Muscle of leg (tissue), 11 donors: ENCODE data around the gene CD99L2. TPM values are rescaled to one million over a fixed set of nuclear protein-coding genes. Genes with fewer than 3 reads are reported as not detected.

ENCODE experiments used
- DNase-seq: peaks from one replicate; pipeline ENCODE4 v3.0.0; 2013
- H3K27ac ChIP-seq: one replicate; pipeline ENCODE4 v1.5.1; 2013; ENCODE audit warnings: mild to moderate bottlenecking, low read length, control low read depth
- H3K27me3 ChIP-seq: one replicate; pipeline ENCODE4 v1.6.1; 2013; ENCODE audit warnings: low read length; ENCODE audit not compliant: control insufficient read depth, insufficient read depth
- H3K36me3 ChIP-seq: one replicate; pipeline ENCODE4 v1.6.1; 2013; ENCODE audit warnings: low read length; ENCODE audit not compliant: control insufficient read depth, insufficient read depth
- H3K4me1 ChIP-seq: one replicate; pipeline ENCODE4 v1.6.1; 2013; ENCODE audit warnings: low read length; ENCODE audit not compliant: control insufficient read depth, insufficient read depth
- H3K4me3 ChIP-seq: one replicate; pipeline ENCODE4 v1.5.1; 2013; ENCODE audit warnings: low read length, control low read depth
- H3K9me3 ChIP-seq: replicated peaks from 2 replicates; pipeline ENCODE4 v1.6.1; 2013; ENCODE audit warnings: low read depth, low read length; ENCODE audit not compliant: control insufficient read depth
- WGBS: methylation state at CpG from one replicate; pipeline ENCODE4 v1.1.5; 2013; ENCODE audit warnings: missing lambda C conversion rate; ENCODE audit not compliant: insufficient coverage; 5-methylcytosine and 5-hydroxymethylcytosine counted together
- polyA plus RNA-seq, 8 donors: library from polyadenylated mRNA; unstranded; fragments of 120-200 nt; gene quantifications; one replicate each; pipeline versions ENCODE4 v1.2.1 to v1.2.3, GENCODE V29; 2013; ENCODE audit warnings: inconsistent platforms in 1 of 8, low replicate concordance in 1 of 8; ENCODE audit not compliant: insufficient read length in 8 of 8, insufficient read depth in 1 of 8
- total RNA-seq: library from RNA; stranded (reverse); fragments of 120-200 nt; gene quantifications from one replicate; pipeline ENCODE4 v1.2.4, GENCODE V29; 2013

The CD99L2 gene
- total and polyA plus RNA-seq, 9 donors, result 23.0 to 48.3 (median 41.6) TPM

GRCh38 chrX:150719621-150720020 is 178.8 kb downstream of the CD99L2 start:
- H3K27me3 ChIP-seq, result peaks cover 3% of the 10 kb centered on the region
- peaks cover under 1% of the 10 kb centered on the region for H3K9me3 ChIP-seq
- WGBS, result no CpG with 5 or more reads among the region's 4 CpGs
- DNase-seq, result peak; percentile 54
- no peaks in the 10 kb centered on the region for H3K4me1 ChIP-seq
- H3K4me3 ChIP-seq, result no peak overlapping the region
- H3K27ac ChIP-seq, result no peak overlapping the region
- H3K36me3 ChIP-seq, result no peaks in the 10 kb centered on the region

Other genes starting within 250 kb of the CD99L2 start
- gene MTMR1, start 205.3 kb downstream of the CD99L2 start, total RNA-seq, result 16.8 TPM
- 10 to 100 TPM; 16.0 to 24.8 (median 17.6) TPM for gene MTMR1, start 205.3 kb downstream of the CD99L2 start, polyA plus RNA-seq
- gene HMGB3, start 84.7 kb upstream of the CD99L2 start, total RNA-seq, result 28.2 TPM
- gene HMGB3, start 84.7 kb upstream of the CD99L2 start, polyA plus RNA-seq, result 10 to 100 TPM; 61.8 to 85.4 (median 68.1) TPM